GM10266 (cell line): ENCODE measurements around the gene PTPRN2.
"Not testable (repeated sequence)": the region's sequence is repeated elsewhere in the genome, so short reads cannot be mapped to it uniquely, and the experiment has no call there.

Experiments
- DNase-seq: peaks from one replicate; pipeline ENCODE4 v3.0.0; 2012; ENCODE audit errors: extremely low spot score
- CTCF ChIP-seq: IDR thresholded peaks from 2 replicates; pipeline ENCODE4 v1.5.1; 2012; ENCODE audit warnings: mild to moderate bottlenecking, low read depth; ENCODE audit not compliant: control insufficient read depth, insufficient read depth; ENCODE audit errors: missing control alignments

PTPRN2 gene

GRCh38 chr7:158343526-158343925 is 244.1 kb downstream of the PTPRN2 start:
- no peak for DNase-seq
- no peak for TF ChIP-seq CTCF

GRCh38 chr7:158341097-158341496 is 246.5 kb downstream of the PTPRN2 start:
- not testable (repeated sequence) for DNase-seq

- not testable (repeated sequence) for DNase-seq
These were observed 250.7 kb downstream of the PTPRN2 start for GRCh38 chr7:158336952-158337351.

GRCh38 chr7:158332516-158332915 is 255.1 kb downstream of the PTPRN2 start:
- not testable (repeated sequence) for DNase-seq

GRCh38 chr7:158331826-158332450 is 255.7 kb downstream of the PTPRN2 start:
- DNase-seq, result not testable (repeated sequence)

GRCh38 chr7:158329686-158330085 is 257.9 kb downstream of the PTPRN2 start:
- no peak for TF ChIP-seq CTCF
- DNase-seq, result no peak

- no peak for TF ChIP-seq CTCF
- no peak for DNase-seq
These were observed 258.5 kb downstream of the PTPRN2 start for GRCh38 chr7:158329014-158329610.

GRCh38 chr7:158328376-158329013 is 259.1 kb downstream of the PTPRN2 start:
- no peak for TF ChIP-seq CTCF
- no peak for DNase-seq

- DNase-seq, result no peak
- no peak for TF ChIP-seq CTCF
These were observed 259.9 kb downstream of the PTPRN2 start for GRCh38 chr7:158327571-158328180.
